ENCODE data around the gene FAM83G.

Gene FAM83G

DNA sequence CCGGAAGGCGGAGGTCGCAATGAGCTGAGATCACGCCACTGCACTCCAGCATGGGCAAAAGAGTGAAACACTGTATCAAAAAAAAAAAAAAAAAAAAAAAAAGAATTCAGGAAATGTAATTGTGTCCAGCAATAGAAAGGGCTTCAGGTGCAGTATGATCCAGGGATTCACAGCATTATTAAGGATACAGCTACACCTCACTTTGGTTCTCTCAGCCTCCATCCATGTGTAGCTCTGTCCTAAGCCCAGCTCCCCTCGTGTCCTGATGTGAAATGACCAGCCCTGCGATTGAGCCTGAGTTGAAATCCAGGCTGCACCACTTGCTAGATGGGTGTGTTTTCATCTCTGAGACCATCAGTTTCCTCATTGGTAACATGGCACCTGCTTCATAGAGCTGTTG lies 49.6 kb downstream of the FAM83G start:
- Histone ChIP-seq H3K4me2 (ENCODE audit: low read depth, low read length, poor library complexity, severe bottlenecking) (peak overlapping the region; percentile 67), H3F3A (ENCODE audit: low read depth) (no peaks in the 10 kb centered on the region), H3K36me3 (ENCODE audit: insufficient read depth, low read length) (no peaks in the 10 kb centered on the region), H2AFZ (ENCODE audit: low read length) (peak overlapping the region; percentile 63), H3K79me2 (ENCODE audit: insufficient read depth, low read length) (no peaks in the 10 kb centered on the region), H4K20me1 (ENCODE audit: insufficient read depth, low read length, poor library complexity, severe bottlenecking) (no peaks in the 10 kb centered on the region), H3K4me3 (ENCODE audit: low read length, poor library complexity, severe bottlenecking) (peak overlapping the region; percentile 44), H3K9ac (ENCODE audit: low read depth, low read length, poor library complexity, severe bottlenecking) (peak overlapping the region; percentile 28), H3K9me2 (replicated peaks; ENCODE audit: low read depth, low read length) (no peaks in the 10 kb centered on the region), H3K27me3 (ENCODE audit: insufficient read depth, low read length, poor library complexity, severe bottlenecking) (no peaks in the 10 kb centered on the region), H3K4me1 (ENCODE audit: insufficient read depth, low read length, poor library complexity, severe bottlenecking) (peaks cover 23% of the 10 kb centered on the region), H3K9me3 (ENCODE audit: insufficient read depth, low read depth, low read length) (no peaks in the 10 kb centered on the region)
- TF ChIP-seq, protein P1, sequence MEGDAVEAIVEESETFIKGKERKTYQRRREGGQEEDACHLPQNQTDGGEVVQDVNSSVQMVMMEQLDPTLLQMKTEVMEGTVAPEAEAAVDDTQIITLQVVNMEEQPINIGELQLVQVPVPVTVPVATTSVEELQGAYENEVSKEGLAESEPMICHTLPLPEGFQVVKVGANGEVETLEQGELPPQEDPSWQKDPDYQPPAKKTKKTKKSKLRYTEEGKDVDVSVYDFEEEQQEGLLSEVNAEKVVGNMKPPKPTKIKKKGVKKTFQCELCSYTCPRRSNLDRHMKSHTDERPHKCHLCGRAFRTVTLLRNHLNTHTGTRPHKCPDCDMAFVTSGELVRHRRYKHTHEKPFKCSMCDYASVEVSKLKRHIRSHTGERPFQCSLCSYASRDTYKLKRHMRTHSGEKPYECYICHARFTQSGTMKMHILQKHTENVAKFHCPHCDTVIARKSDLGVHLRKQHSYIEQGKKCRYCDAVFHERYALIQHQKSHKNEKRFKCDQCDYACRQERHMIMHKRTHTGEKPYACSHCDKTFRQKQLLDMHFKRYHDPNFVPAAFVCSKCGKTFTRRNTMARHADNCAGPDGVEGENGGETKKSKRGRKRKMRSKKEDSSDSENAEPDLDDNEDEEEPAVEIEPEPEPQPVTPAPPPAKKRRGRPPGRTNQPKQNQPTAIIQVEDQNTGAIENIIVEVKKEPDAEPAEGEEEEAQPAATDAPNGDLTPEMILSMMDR (conservative IDR thresholded peaks at IDR 0.05; ENCODE audit: low read length), result no peak

DNA sequence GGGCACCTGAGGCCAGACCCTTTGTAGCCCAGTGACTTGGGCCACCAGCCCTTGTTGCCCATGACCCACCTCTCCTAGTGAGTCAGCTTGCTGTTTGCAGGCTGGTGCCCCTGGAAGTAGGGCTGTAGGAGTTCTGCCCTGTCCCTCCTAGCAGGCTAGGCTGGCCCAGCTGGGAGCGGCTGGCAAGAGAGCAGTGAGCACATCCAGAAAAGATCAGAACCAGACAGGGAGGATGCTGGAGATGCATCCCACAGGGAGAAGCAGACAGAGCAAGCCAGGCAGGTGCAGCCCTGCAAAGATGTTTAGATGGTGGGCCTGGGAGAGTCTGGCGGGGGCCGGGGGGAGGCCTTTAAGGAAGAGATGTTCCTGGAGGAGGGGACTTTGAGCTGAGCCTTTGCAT lies 50.2 kb downstream of the FAM83G start:
- H3K79me2 ChIP-seq (ENCODE audit: insufficient read depth, low read length), result no peaks in the 10 kb centered on the region
- peaks cover 23% of the 10 kb centered on the region for H3K4me1 ChIP-seq (ENCODE audit: insufficient read depth, low read length, poor library complexity, severe bottlenecking)
- H2AFZ ChIP-seq (ENCODE audit: low read length), result no peak overlapping the region
- no peak overlapping the region for H3K4me3 ChIP-seq (ENCODE audit: low read length, poor library complexity, severe bottlenecking)
- H3K4me2 ChIP-seq (ENCODE audit: low read depth, low read length, poor library complexity, severe bottlenecking), result no peak overlapping the region
- H3K27me3 ChIP-seq (ENCODE audit: insufficient read depth, low read length, poor library complexity, severe bottlenecking), result no peaks in the 10 kb centered on the region
- no peaks in the 10 kb centered on the region for H4K20me1 ChIP-seq (ENCODE audit: insufficient read depth, low read length, poor library complexity, severe bottlenecking)
- H3K9me3 ChIP-seq (ENCODE audit: insufficient read depth, low read depth, low read length), result no peaks in the 10 kb centered on the region
- H3K9me2 ChIP-seq (replicated peaks; ENCODE audit: low read depth, low read length), result no peaks in the 10 kb centered on the region
- no peak overlapping the region for H3K9ac ChIP-seq (ENCODE audit: low read depth, low read length, poor library complexity, severe bottlenecking)
- no peaks in the 10 kb centered on the region for H3K36me3 ChIP-seq (ENCODE audit: insufficient read depth, low read length)
- TF ChIP-seq, protein P1 (conservative IDR thresholded peaks at IDR 0.05; ENCODE audit: low read length), result no peak
- TF ChIP-seq EZH2phosphoT487 (IDR thresholded peaks at IDR 0.05; ENCODE audit: borderline replicate concordance), result no peak
- H3F3A ChIP-seq (ENCODE audit: low read depth), result no peaks in the 10 kb centered on the region

DNA sequence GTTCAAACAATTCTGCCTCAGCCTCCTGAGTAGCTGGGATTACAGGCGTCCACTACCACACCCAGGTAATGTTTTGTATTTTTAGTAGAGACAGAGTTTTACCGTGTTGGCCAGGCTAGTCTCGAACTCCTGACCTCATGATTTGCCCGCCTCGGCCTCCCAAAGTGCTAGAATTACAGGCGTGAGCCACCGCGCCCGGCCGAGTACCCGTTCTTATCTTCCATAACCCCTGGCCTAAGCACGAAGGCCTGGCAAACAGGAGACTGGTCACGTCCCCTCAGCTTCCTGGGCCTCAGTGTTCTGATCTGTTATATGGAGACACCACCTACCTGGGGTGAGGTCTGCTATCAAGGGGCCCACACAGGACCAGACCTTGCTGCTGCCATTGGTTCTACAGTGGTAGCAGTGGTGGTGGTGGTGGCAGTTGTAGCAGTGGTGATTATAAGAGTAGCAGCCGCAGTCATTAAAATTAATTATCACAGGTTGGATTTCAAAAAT lies 51.3 kb downstream of the FAM83G start:
- Histone ChIP-seq H2AFZ (ENCODE audit: low read length) (no peak overlapping the region), H3K36me3 (ENCODE audit: insufficient read depth, low read length) (no peaks in the 10 kb centered on the region), H3K9ac (ENCODE audit: low read depth, low read length, poor library complexity, severe bottlenecking) (no peak overlapping the region), H3K9me2 (replicated peaks; ENCODE audit: low read depth, low read length) (no peaks in the 10 kb centered on the region), H3K4me2 (ENCODE audit: low read depth, low read length, poor library complexity, severe bottlenecking) (no peak overlapping the region), H3K4me1 (ENCODE audit: insufficient read depth, low read length, poor library complexity, severe bottlenecking) (peaks cover 23% of the 10 kb centered on the region), H3K9me3 (ENCODE audit: insufficient read depth, low read depth, low read length) (no peaks in the 10 kb centered on the region), H3K4me3 (ENCODE audit: low read length, poor library complexity, severe bottlenecking) (no peak overlapping the region), H4K20me1 (ENCODE audit: insufficient read depth, low read length, poor library complexity, severe bottlenecking) (no peaks in the 10 kb centered on the region), H3K79me2 (ENCODE audit: insufficient read depth, low read length) (no peaks in the 10 kb centered on the region), H3F3A (ENCODE audit: low read depth) (no peaks in the 10 kb centered on the region), H3K27me3 (ENCODE audit: insufficient read depth, low read length, poor library complexity, severe bottlenecking) (no peaks in the 10 kb centered on the region)
- TF ChIP-seq, protein P1 (conservative IDR thresholded peaks at IDR 0.05; ENCODE audit: low read length), result no peak
- no peak for TF ChIP-seq EZH2phosphoT487 (IDR thresholded peaks at IDR 0.05; ENCODE audit: borderline replicate concordance)

Measured in Loucy (cell line).